Loucy (cell line): ENCODE results near the gene FANCE.

Experiments
- H2AFZ ChIP-seq: fragments of 200-600 bp; sonication (generic); 2 replicates; pipeline ENCODE4 v1.6.0; 2016; ENCODE audit warnings: antibody characterized with exemption, mild to moderate bottlenecking, low read length, moderate library complexity
- H3F3A ChIP-seq: fragments of 200-600 bp; 2 replicates; pipeline ENCODE4 v1.6.0; 2016; ENCODE audit warnings: antibody characterized with exemption, low read depth, mild to moderate bottlenecking
- H3K27me3 ChIP-seq: fragments of 200-600 bp; sonication (generic); 2 replicates; pipeline ENCODE4 v1.6.1; 2014; ENCODE audit warnings: low read length, mild to moderate bottlenecking; ENCODE audit not compliant: insufficient read depth, poor library complexity, severe bottlenecking
- H3K36me3 ChIP-seq: fragments of 200-600 bp; sonication (generic); 2 replicates; pipeline ENCODE4 v1.6.1; 2016; ENCODE audit warnings: low read length; ENCODE audit not compliant: insufficient read depth
- H3K4me1 ChIP-seq: fragments of 200-600 bp; sonication (generic); 2 replicates; pipeline ENCODE4 v1.5.1; 2014; ENCODE audit warnings: low read length, mild to moderate bottlenecking; ENCODE audit not compliant: insufficient read depth, poor library complexity, severe bottlenecking
- H3K4me2 ChIP-seq: fragments of 200-600 bp; sonication (generic); 2 replicates; pipeline ENCODE4 v1.6.0; 2014; ENCODE audit warnings: antibody characterized with exemption, low read length, low read depth, mild to moderate bottlenecking; ENCODE audit not compliant: poor library complexity, severe bottlenecking
- H3K4me3 ChIP-seq: fragments of 200-600 bp; sonication (generic); 2 replicates; pipeline ENCODE4 v1.5.1; 2014; ENCODE audit warnings: low read length, mild to moderate bottlenecking, mixed read lengths; ENCODE audit not compliant: poor library complexity, severe bottlenecking
- H3K79me2 ChIP-seq: fragments of 200-600 bp; sonication (generic); 2 replicates; pipeline ENCODE4 v1.6.1; 2014; ENCODE audit warnings: low read length; ENCODE audit not compliant: insufficient read depth
- H3K9ac ChIP-seq: fragments of 200-600 bp; sonication (generic); 2 replicates; pipeline ENCODE4 v1.6.0; 2014; ENCODE audit warnings: mild to moderate bottlenecking, low read depth, low read length, moderate library complexity; ENCODE audit not compliant: poor library complexity, severe bottlenecking
- H3K9me2 ChIP-seq: fragments of 200-600 bp; sonication (generic); replicated peaks from 2 replicates; pipeline ENCODE4 v1.6.1; 2016; ENCODE audit warnings: low read depth, low read length, mixed read lengths
- H3K9me3 ChIP-seq: fragments of 200-600 bp; sonication (generic); 2 replicates; pipeline ENCODE4 v1.6.1; 2014; ENCODE audit warnings: mild to moderate bottlenecking, antibody characterized with exemption, low read length, low read depth; ENCODE audit not compliant: insufficient read depth
- H4K20me1 ChIP-seq: fragments of 200-600 bp; sonication (generic); 2 replicates; pipeline ENCODE4 v1.6.0; 2014; ENCODE audit warnings: antibody characterized with exemption, low read length, mild to moderate bottlenecking; ENCODE audit not compliant: insufficient read depth, poor library complexity, severe bottlenecking
- EZH2phosphoT487 ChIP-seq: fragments of 200-600 bp; IDR thresholded peaks from 2 replicates; pipeline ENCODE4 v1.6.1; 2018; ENCODE audit warnings: antibody characterized with exemption, mild to moderate bottlenecking, moderate library complexity, borderline replicate concordance
- TF ChIP-seq, protein P1 (sequence below): fragments of 200-600 bp; sonication (generic); conservative IDR thresholded peaks from 2 replicates; pipeline ENCODE4 v1.5.1; 2014; ENCODE audit warnings: mild to moderate bottlenecking, antibody characterized with exemption, low read length

The FANCE gene

DNA sequence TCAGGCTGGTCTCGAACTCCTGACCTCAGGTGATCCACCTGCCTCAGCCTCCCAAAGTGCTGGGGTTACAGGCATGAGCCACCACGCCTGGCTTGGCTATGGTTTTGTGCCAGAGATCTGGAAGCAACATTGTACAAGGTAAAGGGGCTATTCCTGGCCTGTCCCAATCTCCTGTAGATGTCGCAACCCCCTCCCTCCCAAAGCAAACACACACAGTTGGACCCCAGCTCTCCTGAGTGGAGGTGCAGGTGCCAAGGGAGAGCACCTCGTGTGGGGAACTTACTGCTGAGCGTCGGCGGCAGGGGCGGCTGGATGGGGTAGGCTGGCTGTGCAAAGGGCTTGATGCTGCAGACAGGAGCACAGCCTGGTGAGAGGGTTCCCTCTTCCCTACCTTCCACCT, 24.9 kb downstream of the FANCE start:
- Histone ChIP-seq H3F3A (peaks cover 2% of the 10 kb centered on the region; the same call in 1 of the 2 replicates), H3K9me3 (no peaks in the 10 kb centered on the region), H4K20me1 (peaks cover 20% of the 10 kb centered on the region), H2AFZ (no peak overlapping the region), H3K9ac (no peak overlapping the region), H3K79me2 (peaks cover 13% of the 10 kb centered on the region), H3K4me2 (no peak overlapping the region), H3K4me3 (no peak overlapping the region), H3K4me1 (peaks cover 8% of the 10 kb centered on the region), H3K9me2 (no peaks in the 10 kb centered on the region), H3K27me3 (no peaks in the 10 kb centered on the region), H3K36me3 (peaks cover 12% of the 10 kb centered on the region; the same call in 1 of the 2 replicates)
- TF ChIP-seq, protein P1, sequence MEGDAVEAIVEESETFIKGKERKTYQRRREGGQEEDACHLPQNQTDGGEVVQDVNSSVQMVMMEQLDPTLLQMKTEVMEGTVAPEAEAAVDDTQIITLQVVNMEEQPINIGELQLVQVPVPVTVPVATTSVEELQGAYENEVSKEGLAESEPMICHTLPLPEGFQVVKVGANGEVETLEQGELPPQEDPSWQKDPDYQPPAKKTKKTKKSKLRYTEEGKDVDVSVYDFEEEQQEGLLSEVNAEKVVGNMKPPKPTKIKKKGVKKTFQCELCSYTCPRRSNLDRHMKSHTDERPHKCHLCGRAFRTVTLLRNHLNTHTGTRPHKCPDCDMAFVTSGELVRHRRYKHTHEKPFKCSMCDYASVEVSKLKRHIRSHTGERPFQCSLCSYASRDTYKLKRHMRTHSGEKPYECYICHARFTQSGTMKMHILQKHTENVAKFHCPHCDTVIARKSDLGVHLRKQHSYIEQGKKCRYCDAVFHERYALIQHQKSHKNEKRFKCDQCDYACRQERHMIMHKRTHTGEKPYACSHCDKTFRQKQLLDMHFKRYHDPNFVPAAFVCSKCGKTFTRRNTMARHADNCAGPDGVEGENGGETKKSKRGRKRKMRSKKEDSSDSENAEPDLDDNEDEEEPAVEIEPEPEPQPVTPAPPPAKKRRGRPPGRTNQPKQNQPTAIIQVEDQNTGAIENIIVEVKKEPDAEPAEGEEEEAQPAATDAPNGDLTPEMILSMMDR: no peak
- no peak for TF ChIP-seq EZH2phosphoT487

DNA sequence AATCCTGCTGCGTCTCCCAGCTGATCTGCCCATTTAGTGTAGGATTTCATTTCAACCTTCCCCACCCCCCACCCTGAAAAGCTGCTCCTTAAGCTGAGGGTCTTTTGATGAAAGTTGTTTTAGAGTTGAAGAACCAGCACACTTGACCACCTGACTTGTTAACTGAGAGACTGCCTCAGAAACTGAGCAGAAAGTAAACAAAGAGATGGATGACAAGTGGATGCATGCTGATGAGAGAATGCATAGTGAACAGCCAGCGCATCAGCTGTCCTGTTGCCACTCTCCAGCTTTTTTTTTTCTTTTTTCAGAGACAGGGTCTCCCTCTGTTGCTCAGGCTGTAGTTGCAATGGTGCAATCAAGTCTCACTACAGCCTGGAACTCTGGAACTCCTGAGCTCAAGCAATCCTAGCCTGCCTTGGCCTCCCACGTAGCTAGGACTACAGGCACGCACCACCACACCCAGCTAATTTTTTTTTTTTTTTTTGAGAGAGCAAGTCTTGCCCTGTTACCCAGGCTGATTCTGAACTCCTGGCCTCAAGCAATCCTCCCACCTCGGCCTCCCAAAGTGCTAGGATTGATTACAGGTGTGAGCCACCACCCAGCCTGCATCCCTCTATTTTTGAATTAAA, 25.5 kb downstream of the FANCE start:
- TF ChIP-seq, protein P1: no peak
- TF ChIP-seq EZH2phosphoT487: no peak
- Histone ChIP-seq H3K4me3 (no peak overlapping the region), H3K4me1 (peaks cover 3% of the 10 kb centered on the region), H3F3A (no peaks in the 10 kb centered on the region; the same call in 1 of the 2 replicates), H3K9me2 (no peaks in the 10 kb centered on the region), H4K20me1 (peaks cover 13% of the 10 kb centered on the region), H2AFZ (no peak overlapping the region), H3K79me2 (peaks cover 7% of the 10 kb centered on the region), H3K36me3 (peaks cover 6% of the 10 kb centered on the region; the same call in 1 of the 2 replicates), H3K9me3 (no peaks in the 10 kb centered on the region), H3K4me2 (no peak overlapping the region), H3K9ac (no peak overlapping the region), H3K27me3 (no peaks in the 10 kb centered on the region)

DNA sequence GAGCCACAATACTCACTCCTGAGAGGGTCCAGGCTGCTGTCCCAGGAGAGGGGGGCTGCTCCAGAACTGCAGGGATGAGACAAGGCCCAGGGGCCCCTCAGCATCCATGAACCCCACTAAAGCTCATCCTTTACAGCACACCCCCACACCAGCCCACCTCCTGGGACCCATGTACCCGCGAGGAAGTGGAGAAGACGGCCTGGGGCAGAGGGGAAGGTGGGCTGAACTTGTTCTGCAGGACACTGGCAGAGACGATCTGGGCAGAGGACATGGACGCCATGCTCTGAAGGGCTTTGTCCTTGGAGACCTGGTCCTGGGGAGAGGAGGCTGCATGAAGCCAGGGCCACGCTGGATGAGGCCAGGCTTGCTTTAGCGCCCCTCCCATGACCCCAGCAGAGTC, 26.1 kb downstream of the FANCE start:
- Histone ChIP-seq H3K9ac (no peak overlapping the region), H2AFZ (no peak overlapping the region), H3K36me3 (peaks cover 2% of the 10 kb centered on the region; the same call in 1 of the 2 replicates)

More for the DNA sequence above, 26.1 kb downstream of the FANCE start:
- peaks cover 9% of the 10 kb centered on the region for H4K20me1 ChIP-seq
- H3K4me2 ChIP-seq: no peak overlapping the region
- peaks cover under 1% of the 10 kb centered on the region for H3K4me1 ChIP-seq
- no peak overlapping the region for H3K4me3 ChIP-seq
- no peaks in the 10 kb centered on the region; the same call in 1 of the 2 replicates for H3F3A ChIP-seq
- no peaks in the 10 kb centered on the region for H3K9me3 ChIP-seq
- TF ChIP-seq, protein P1: no peak
- TF ChIP-seq EZH2phosphoT487: no peak
- no peaks in the 10 kb centered on the region for H3K27me3 ChIP-seq
- H3K79me2 ChIP-seq: peaks cover 1% of the 10 kb centered on the region; the same call in 1 of the 2 replicates
- no peaks in the 10 kb centered on the region for H3K9me2 ChIP-seq
